Hepatocyte (in vitro differentiated cells): ENCODE data around the gene PRMT9.

Source experiments
- EZH2 ChIP-seq: fragments of 200-600 bp; sonication (generic); IDR thresholded peaks from 2 replicates; pipeline ENCODE4 v1.6.1; 2016; ENCODE audit warnings: antibody characterized with exemption, mild to moderate bottlenecking, borderline replicate concordance
- EZH2phosphoT487 ChIP-seq: fragments of 200-600 bp; sonication (generic); IDR thresholded peaks from one replicate; pipeline ENCODE4 v1.6.1; 2018; ENCODE audit warnings: antibody characterized with exemption, mild to moderate bottlenecking, low read depth, moderate library complexity; ENCODE audit not compliant: unreplicated experiment, severe bottlenecking
- TF ChIP-seq, protein P1 (sequence below): fragments of 200-600 bp; sonication (generic); IDR thresholded peaks from 2 replicates; pipeline ENCODE4 v1.5.1; 2016; ENCODE audit warnings: antibody characterized with exemption, mild to moderate bottlenecking; ENCODE audit not compliant: poor library complexity

DNA sequence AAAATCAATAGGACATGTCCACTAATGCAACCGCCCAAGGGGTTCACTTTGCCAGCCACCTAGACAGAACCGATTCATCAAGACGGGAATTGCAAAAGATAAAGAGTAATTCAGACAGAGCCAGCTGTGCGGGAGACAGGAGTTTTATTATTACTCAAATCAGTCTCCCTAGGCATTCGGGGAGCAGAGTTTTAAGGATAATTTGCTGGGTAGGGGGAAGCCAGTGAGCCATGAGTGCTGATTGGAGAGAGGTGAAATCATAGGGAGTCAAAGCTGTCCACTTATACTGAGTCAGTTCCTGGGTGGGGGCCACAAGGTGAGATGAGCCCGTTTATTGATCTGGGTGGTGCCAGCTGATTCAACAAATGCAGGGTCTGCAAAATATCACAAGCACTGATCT is 58.2 kb downstream of the PRMT9 start:
- TF ChIP-seq, protein P1, sequence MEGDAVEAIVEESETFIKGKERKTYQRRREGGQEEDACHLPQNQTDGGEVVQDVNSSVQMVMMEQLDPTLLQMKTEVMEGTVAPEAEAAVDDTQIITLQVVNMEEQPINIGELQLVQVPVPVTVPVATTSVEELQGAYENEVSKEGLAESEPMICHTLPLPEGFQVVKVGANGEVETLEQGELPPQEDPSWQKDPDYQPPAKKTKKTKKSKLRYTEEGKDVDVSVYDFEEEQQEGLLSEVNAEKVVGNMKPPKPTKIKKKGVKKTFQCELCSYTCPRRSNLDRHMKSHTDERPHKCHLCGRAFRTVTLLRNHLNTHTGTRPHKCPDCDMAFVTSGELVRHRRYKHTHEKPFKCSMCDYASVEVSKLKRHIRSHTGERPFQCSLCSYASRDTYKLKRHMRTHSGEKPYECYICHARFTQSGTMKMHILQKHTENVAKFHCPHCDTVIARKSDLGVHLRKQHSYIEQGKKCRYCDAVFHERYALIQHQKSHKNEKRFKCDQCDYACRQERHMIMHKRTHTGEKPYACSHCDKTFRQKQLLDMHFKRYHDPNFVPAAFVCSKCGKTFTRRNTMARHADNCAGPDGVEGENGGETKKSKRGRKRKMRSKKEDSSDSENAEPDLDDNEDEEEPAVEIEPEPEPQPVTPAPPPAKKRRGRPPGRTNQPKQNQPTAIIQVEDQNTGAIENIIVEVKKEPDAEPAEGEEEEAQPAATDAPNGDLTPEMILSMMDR = no peak
- no peak for TF ChIP-seq EZH2
- no peak for TF ChIP-seq EZH2phosphoT487
